ENCODE measurements around the gene FGF7. TPM values are rescaled to one million over a fixed set of nuclear protein-coding genes. Genes with fewer than 3 reads are reported as not detected.

The FGF7 gene
- total RNA-seq, 2 donors from 2014 or later, result not detected

DNA sequence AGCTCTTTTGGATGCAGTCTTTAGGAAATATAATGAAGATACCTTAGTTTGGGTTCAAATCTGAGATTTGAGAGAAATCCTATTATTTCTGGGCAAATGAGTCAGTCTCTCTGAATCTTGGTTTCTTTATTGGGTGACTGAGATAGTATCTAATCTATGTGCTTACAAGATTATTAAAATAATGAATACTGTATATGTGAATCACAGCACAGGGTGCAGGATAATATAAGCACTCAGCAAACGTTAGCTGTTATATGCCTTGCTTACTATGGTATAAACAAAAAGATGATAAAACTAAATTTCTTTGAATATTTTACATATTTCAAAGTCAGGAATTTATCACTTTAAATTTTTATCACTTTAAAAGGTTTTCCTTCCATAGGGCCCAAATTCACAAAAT, 29.6 kb downstream of the FGF7 start:
- Histone ChIP-seq H3K9me3 (ENCODE audit: control insufficient read depth, low read length) (no peaks in the 10 kb centered on the region), H3K4me3 (ENCODE audit: low read length) (no peak overlapping the region), H3K36me3 (ENCODE audit: control insufficient read depth, insufficient read depth, low read length) (no peaks in the 10 kb centered on the region), H3K4me1 (ENCODE audit: control insufficient read depth, insufficient read depth, low read length) (no peaks in the 10 kb centered on the region), H3K27ac (ENCODE audit: low read depth, low read length) (no peak overlapping the region), H3K27me3 (ENCODE audit: control insufficient read depth, insufficient read depth, low read length, poor library complexity, severe bottlenecking) (no peaks in the 10 kb centered on the region), H3K9ac (ENCODE audit: extremely low read depth, low read length, poor library complexity, severe bottlenecking) (no peak overlapping the region)
- Mint-ChIP-seq H3K27me3 (ENCODE audit: insufficient read depth) (no peaks in the 10 kb centered on the region), H3K4me3 (no peak overlapping the region), H3K4me1 (no peaks in the 10 kb centered on the region), H3K36me3 (ENCODE audit: low read depth) (no peaks in the 10 kb centered on the region), H3K27ac (no peak overlapping the region), H3K9me3 (no peaks in the 10 kb centered on the region)
- no CpG with 5 or more reads among the region's 1 CpG for WGBS, 2 experiments (ENCODE audit: insufficient coverage in 1 of 2, insufficient read length in 1 of 2)
- TF ChIP-seq, protein P1, sequence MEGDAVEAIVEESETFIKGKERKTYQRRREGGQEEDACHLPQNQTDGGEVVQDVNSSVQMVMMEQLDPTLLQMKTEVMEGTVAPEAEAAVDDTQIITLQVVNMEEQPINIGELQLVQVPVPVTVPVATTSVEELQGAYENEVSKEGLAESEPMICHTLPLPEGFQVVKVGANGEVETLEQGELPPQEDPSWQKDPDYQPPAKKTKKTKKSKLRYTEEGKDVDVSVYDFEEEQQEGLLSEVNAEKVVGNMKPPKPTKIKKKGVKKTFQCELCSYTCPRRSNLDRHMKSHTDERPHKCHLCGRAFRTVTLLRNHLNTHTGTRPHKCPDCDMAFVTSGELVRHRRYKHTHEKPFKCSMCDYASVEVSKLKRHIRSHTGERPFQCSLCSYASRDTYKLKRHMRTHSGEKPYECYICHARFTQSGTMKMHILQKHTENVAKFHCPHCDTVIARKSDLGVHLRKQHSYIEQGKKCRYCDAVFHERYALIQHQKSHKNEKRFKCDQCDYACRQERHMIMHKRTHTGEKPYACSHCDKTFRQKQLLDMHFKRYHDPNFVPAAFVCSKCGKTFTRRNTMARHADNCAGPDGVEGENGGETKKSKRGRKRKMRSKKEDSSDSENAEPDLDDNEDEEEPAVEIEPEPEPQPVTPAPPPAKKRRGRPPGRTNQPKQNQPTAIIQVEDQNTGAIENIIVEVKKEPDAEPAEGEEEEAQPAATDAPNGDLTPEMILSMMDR (conservative IDR thresholded peaks at IDR 0.05), result no peak
- no peak for DNase-seq

DNA sequence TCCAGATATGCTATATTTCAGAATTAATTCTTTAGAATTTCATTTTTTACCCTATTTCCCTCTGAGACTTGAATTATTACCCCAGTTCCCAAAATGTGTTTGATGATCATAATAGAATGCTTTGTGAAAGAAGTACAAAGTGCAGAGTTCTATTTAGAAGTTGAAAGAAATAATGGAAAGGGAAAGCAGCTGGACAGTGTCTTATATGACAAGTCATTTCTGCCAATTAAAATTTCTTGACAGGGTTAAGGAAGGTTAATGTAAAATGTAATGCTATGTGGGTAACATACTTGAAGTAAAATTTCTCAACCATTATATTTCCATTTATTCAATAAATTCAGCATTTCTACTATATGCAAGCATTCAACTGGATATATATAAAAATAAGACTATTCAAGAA, 33.1 kb downstream of the FGF7 start:
- TF ChIP-seq, protein P1 (conservative IDR thresholded peaks at IDR 0.05), result no peak
- no peaks in the 10 kb centered on the region for H3K36me3 ChIP-seq (ENCODE audit: control insufficient read depth, insufficient read depth, low read length)
- no peaks in the 10 kb centered on the region for H3K9me3 ChIP-seq (ENCODE audit: control insufficient read depth, low read length)
- Mint-ChIP-seq H3K4me3 (no peak overlapping the region), H3K27ac (no peak overlapping the region), H3K4me1 (no peaks in the 10 kb centered on the region), H3K27me3 (ENCODE audit: insufficient read depth) (no peaks in the 10 kb centered on the region), H3K36me3 (ENCODE audit: low read depth) (no peaks in the 10 kb centered on the region), H3K9me3 (no peaks in the 10 kb centered on the region)
- H3K4me1 ChIP-seq (ENCODE audit: control insufficient read depth, insufficient read depth, low read length), result no peaks in the 10 kb centered on the region
- no peak overlapping the region for H3K27ac ChIP-seq (ENCODE audit: low read depth, low read length)
- H3K4me3 ChIP-seq (ENCODE audit: low read length), result no peak overlapping the region
- no peak for DNase-seq
- no peaks in the 10 kb centered on the region for H3K27me3 ChIP-seq (ENCODE audit: control insufficient read depth, insufficient read depth, low read length, poor library complexity, severe bottlenecking)
- no peak overlapping the region for H3K9ac ChIP-seq (ENCODE audit: extremely low read depth, low read length, poor library complexity, severe bottlenecking)

DNA sequence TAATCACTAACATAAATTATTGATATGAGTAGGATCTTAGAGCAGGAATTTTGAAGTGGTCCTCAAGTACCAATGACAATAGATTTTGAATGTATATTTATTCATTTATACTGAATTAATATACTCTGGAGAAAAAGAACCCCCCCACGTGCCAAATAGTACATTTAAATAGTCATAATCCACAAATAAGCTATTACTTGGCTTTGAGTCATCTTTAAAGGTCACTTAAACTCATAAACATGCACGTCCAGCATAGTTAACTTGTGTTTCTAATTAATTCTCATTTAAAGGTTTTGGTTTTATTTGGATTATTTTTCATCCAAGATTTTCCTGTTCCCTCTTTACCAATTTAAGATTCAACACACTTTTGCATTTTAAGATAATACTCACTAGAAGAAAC, 35.1 kb downstream of the FGF7 start:
- H3K36me3 Mint-ChIP-seq (ENCODE audit: low read depth), result no peaks in the 10 kb centered on the region
- H3K4me3 Mint-ChIP-seq, result no peak overlapping the region
- no peaks in the 10 kb centered on the region for H3K27me3 ChIP-seq (ENCODE audit: control insufficient read depth, insufficient read depth, low read length, poor library complexity, severe bottlenecking)
- WGBS, 2 experiments (ENCODE audit: insufficient coverage in 1 of 2, insufficient read length in 1 of 2), result 69% methylated on average over 2 of the region's 2 CpGs; no CpG with 5 or more reads in 1 of the 2 experiments
- no peak for DNase-seq
- no peaks in the 10 kb centered on the region for H3K4me1 Mint-ChIP-seq
- H3K4me1 ChIP-seq (ENCODE audit: control insufficient read depth, insufficient read depth, low read length), result no peaks in the 10 kb centered on the region
- no peak overlapping the region for H3K27ac ChIP-seq (ENCODE audit: low read depth, low read length)
- H3K27ac Mint-ChIP-seq, result no peak overlapping the region
- no peaks in the 10 kb centered on the region for H3K27me3 Mint-ChIP-seq (ENCODE audit: insufficient read depth)
- no peaks in the 10 kb centered on the region for H3K9me3 Mint-ChIP-seq
- no peaks in the 10 kb centered on the region for H3K9me3 ChIP-seq (ENCODE audit: control insufficient read depth, low read length)
- no peak overlapping the region for H3K9ac ChIP-seq (ENCODE audit: extremely low read depth, low read length, poor library complexity, severe bottlenecking)
- no peak overlapping the region for H3K4me3 ChIP-seq (ENCODE audit: low read length)
- no peaks in the 10 kb centered on the region for H3K36me3 ChIP-seq (ENCODE audit: control insufficient read depth, insufficient read depth, low read length)
- TF ChIP-seq, protein P1 (conservative IDR thresholded peaks at IDR 0.05), result no peak

Measured in endodermal cell (in vitro differentiated cells).